ENCODE results near the gene SRRT. TPM values are rescaled to one million over a fixed set of nuclear protein-coding genes. Genes with fewer than 3 reads are reported as not detected.
A peak's percentile ranks its signal among the peaks of the same experiment; 100 is the strongest.

The SRRT gene
- total RNA-seq, 2 donors from 2014 or later: 85.9 to 116 TPM

- intact Hi-C loops (cut with DNase I, micrococcal nuclease): no loop called here
- ATAC-seq (no peak), DNase-seq (no peak)
Measured at GRCh38 chr7:100873599-100874299, 1.2 kb upstream of the SRRT start.

- ATAC-seq (no peak), DNase-seq (no peak)
- intact Hi-C loops (cut with DNase I, micrococcal nuclease): no loop called here
Measured at GRCh38 chr7:100874300-100874576, 665 bp upstream of the SRRT start.

- peak; percentile 51 for ATAC-seq
- intact Hi-C loops (cut with DNase I, micrococcal nuclease): no loop called here
Measured at GRCh38 chr7:100875356-100875751, 451 bp downstream of the SRRT start.

GRCh38 chr7:100878013-100878412, 3.1 kb downstream of the SRRT start:
- intact Hi-C loops (cut with DNase I, micrococcal nuclease): no loop called here
- DNase-seq (no peak), ATAC-seq (no peak)

More at GRCh38 chr7:100875356-100875751, 451 bp downstream of the SRRT start:
- no peak for DNase-seq

DNA sequence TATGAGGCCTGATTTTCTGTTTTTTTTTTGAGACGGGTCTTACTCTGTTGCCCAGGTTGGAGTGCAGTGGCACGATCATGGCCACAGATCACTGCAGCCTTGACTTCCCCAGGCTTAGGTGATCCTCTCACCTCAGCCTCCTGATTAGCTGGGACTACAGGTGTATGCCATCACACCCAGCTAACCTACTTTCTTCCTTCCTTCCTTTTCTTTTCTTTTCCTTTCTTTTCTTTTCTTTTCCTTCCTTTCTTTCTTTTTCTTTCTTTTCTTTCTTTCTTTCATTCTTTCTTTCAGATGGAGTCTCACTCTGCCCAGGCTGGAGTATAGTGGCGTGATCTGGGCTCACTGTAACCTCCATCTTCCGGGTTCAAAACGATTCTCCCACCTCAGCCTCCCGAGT, 3.8 kb downstream of the SRRT start:
- intact Hi-C loops (cut with DNase I, micrococcal nuclease): no loop called here
- no peak for ATAC-seq

DNA sequence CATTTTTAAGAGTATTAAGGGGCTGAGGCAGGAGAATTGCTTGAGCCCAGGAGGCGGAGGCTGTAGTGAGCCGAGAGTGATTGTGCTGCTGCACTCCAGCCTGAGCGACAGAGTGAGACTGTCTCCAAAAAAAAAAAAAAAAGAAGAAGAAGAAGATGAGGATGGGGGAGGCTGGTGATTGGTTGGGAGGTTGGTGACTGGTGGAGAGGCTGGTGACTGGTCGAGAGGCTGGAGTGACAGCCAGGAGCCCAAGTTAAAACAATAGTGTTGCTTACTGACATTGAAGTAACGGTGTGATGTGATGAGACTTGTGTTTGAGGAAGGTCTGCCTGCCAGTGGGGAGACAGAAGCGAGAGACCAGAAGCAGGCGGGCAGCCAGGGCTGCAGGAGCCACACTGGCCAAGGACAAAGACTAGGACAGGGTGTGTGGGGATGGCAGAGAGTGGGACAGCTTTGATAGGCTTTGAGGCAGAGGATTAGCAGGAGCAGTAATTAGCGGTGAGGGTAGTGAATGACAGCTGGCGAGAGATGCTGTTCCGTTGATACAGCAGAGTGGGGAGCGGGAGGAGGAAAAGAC, 4.9 kb downstream of the SRRT start:
- intact Hi-C loops (cut with DNase I, micrococcal nuclease): no loop called here
- ATAC-seq (no peak), DNase-seq (no peak)

More for the DNA sequence above, 3.8 kb downstream of the SRRT start:
- no peak for DNase-seq

DNA sequence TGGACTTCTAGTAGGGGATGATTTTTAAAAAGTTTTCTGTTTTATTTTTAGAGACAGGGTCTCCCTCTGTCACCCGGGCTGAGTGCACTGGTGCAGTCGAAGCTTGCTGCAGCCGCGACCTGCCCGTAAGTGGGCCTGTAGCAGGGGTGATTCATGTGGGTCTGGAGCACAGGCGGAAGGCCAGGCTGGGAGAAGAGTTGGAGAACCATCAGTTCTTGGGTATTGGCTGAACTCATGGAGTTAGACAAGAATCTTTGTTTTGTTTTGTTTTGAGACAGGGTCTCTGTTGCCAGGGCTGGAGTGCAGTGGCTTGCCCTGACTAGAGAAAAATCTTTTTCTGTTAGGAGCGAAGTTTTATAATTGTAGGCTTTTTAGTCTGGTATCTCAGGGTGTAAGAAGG, 5.7 kb downstream of the SRRT start:
- DNase-seq: no peak
- intact Hi-C loops (cut with DNase I, micrococcal nuclease): no loop called here
- ATAC-seq: no peak

- DNase-seq (no peak), ATAC-seq (no peak)
- intact Hi-C loops (cut with DNase I, micrococcal nuclease): no loop called here
Measured at GRCh38 chr7:100881136-100881535, 6.2 kb downstream of the SRRT start.

DNA sequence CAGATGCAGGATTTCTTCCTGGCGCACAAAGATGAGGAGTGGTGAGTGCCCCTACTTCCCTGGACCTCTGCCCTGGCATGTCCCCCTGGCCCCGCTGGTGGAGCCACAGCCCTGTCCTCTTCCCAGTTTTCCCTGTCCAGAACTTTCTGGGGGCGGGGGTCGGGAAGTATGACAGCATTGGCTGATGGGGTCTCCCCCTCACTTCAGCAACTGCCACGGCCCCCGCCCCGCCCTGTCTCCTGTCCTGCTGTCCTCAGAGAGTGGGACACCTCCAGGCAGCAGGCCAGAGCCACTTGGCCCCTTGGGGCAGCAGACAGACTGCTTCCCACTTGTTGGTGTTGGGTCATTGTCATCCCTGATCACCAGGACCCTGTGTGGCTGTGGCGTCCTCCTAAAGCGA, 7.3 kb downstream of the SRRT start:
- intact Hi-C loops (cut with DNase I, micrococcal nuclease): no loop called here
- no peak for ATAC-seq
- no peak for DNase-seq

- no peak for DNase-seq
- intact Hi-C loops (cut with DNase I, micrococcal nuclease): no loop called here
- no peak for ATAC-seq
Measured at GRCh38 chr7:100882785-100883526, 8.1 kb downstream of the SRRT start.

DNA sequence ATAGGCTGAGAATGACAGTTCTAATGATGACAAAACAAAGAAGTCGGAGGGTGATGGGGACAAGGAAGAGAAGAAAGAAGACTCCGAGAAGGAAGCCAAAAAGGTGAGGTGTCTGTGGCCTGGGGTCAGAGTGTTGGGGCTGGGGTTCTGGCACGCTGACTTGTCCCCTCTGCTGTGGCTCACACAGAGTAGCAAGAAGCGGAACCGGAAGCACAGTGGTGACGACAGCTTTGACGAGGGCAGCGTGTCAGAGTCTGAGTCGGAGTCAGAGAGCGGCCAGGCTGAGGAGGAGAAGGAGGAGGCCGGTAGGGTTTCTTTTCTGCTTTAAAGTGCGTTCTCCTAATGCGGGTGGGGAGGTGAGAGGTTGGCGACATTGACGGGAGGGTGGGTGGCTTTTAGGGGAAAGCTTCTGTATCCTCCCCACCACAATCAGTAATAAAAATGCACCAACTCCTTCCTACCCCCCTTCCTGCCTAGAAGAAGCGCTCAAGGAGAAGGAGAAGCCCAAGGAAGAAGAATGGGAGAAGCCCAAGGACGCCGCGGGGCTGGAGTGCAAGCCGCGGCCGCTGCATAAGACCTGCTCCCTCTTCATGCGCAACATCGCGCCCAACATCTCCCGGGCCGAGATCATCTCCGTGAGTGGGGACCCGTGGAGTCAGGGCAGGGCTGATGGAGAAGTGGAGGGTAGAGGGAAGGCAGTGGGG, 10.0 kb downstream of the SRRT start:
- ATAC-seq (no peak), DNase-seq (no peak)
- intact Hi-C loops (cut with DNase I, micrococcal nuclease): no loop called here

- no peak for DNase-seq
- ATAC-seq: no peak
- intact Hi-C loops (cut with DNase I, micrococcal nuclease): no loop called here
Measured at GRCh38 chr7:100885440-100886141, 10.7 kb downstream of the SRRT start.

DNA sequence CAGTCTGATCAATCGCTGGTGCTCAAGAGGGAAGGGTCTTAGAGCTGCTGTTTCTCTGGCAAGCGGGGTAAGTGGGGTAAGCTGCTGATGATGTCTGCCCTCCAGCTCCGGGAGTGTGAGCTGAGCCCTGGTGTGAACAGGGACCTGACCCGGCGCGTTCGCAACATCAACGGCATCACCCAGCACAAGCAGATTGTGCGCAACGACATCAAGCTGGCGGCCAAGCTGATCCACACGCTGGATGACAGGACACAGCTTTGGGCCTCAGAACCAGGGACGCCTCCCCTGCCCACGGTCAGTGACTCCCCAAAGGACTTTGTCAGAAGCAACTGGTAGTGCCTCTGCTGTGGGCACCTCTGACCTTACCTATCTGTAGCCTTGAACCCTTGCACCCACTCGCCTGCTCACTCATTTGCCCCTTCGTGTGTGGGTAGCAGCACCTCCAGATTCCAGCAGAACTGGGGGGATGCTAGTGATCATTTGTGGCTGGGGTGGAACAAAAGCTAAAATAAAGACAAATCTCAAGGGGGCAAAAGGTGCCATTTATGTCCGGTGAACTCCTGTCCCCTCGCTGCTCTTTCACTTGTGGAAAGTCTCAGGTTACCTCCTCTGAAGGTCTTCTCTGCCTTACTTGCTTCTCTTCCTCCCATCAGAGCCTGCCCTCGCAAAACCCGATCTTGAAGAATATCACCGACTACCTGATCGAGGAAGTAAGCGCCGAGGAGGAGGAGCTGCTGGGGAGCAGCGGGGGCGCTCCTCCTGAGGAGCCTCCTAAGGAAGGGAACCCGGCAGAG, 11.4 kb downstream of the SRRT start:
- ATAC-seq: no peak
- no peak for DNase-seq
- intact Hi-C loops (cut with DNase I, micrococcal nuclease): no loop called here

GRCh38 chr7:100886936-100887515, 12.1 kb downstream of the SRRT start:
- no peak for ATAC-seq

DNA sequence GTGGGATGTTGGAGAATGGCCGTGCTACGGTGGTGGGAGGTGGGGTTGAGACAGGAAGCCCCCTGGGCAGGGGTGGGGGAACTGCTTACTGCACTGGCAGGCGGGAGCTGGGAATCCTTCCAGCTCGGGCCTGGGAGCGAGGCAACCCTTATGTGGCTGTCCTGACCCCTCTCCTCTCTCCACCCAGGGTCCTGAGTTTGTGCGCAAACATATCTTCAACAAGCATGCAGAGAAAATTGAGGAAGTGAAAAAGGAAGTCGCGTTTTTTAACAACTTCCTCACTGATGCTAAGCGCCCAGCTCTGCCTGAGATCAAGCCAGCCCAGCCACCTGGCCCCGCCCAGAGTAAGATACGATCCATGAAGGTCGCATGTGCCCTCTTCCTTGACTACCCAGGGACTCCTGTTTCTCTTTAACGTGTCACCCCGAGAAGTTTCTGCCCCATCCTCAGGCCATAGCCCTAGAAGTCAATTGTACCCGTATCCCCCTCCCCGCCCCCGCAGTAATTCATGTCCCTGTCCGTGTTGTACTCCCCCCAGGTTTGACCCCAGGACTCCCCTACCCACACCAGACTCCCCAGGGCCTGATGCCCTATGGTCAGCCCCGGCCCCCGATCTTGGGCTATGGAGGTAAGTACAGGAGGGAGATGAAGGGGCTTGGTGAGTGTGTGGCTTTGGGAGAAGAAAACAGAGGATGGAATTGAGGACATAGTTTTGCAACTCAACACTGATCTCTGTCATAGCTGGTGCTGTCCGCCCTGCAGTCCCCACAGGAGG, 12.8 kb downstream of the SRRT start:
- intact Hi-C loops (cut with DNase I, micrococcal nuclease): no loop called here
- ATAC-seq (peak; percentile 39), DNase-seq (peak; percentile 77 to 79)

More at GRCh38 chr7:100886936-100887515, 12.1 kb downstream of the SRRT start:
- intact Hi-C loops (cut with DNase I, micrococcal nuclease): no loop called here
- DNase-seq: no peak

GRCh38 chr7:100888291-100888987, 13.5 kb downstream of the SRRT start:
- intact Hi-C loops (cut with DNase I, micrococcal nuclease): no loop called here
- no peak for ATAC-seq
- DNase-seq: no peak
